ENCODE data around the gene CNGA2.

DNA sequence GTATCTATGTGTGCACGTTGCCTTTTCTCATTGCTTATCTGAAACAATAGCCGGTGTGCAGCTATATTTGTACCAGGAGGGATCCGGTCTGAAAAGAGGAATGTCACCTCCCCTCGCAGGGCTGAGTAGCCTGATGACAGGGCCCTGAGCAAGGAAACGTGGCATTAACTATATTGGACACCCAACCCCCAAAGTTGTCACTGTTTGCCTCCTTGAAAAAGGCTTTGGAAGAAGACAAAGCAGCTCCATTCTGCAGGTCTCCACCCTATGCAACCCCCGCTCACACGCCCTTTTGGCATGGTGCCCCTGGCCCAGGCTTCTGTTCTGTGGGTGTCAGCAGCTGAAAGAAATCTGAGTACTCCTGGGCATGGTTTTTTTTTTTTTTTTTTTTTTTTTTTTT lies 31.1 kb upstream of the CNGA2 start:
- TF ChIP-seq, protein P1, sequence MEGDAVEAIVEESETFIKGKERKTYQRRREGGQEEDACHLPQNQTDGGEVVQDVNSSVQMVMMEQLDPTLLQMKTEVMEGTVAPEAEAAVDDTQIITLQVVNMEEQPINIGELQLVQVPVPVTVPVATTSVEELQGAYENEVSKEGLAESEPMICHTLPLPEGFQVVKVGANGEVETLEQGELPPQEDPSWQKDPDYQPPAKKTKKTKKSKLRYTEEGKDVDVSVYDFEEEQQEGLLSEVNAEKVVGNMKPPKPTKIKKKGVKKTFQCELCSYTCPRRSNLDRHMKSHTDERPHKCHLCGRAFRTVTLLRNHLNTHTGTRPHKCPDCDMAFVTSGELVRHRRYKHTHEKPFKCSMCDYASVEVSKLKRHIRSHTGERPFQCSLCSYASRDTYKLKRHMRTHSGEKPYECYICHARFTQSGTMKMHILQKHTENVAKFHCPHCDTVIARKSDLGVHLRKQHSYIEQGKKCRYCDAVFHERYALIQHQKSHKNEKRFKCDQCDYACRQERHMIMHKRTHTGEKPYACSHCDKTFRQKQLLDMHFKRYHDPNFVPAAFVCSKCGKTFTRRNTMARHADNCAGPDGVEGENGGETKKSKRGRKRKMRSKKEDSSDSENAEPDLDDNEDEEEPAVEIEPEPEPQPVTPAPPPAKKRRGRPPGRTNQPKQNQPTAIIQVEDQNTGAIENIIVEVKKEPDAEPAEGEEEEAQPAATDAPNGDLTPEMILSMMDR (IDR thresholded peaks at IDR 0.05; ENCODE audit: low read length): no peak
- TF ChIP-seq EZH2 (optimal IDR thresholded peaks at IDR 0.05; ENCODE audit: low read depth, low read length): no peak

All from MM.1S (cell line).